ENCODE results near the gene FCER1G. TPM values are rescaled to one million over a fixed set of nuclear protein-coding genes. Genes with fewer than 3 reads are reported as not detected.

The FCER1G gene
- not detected for polyA plus RNA-seq (2012; ENCODE audit: insufficient read depth, insufficient read length, low read depth)

DNA sequence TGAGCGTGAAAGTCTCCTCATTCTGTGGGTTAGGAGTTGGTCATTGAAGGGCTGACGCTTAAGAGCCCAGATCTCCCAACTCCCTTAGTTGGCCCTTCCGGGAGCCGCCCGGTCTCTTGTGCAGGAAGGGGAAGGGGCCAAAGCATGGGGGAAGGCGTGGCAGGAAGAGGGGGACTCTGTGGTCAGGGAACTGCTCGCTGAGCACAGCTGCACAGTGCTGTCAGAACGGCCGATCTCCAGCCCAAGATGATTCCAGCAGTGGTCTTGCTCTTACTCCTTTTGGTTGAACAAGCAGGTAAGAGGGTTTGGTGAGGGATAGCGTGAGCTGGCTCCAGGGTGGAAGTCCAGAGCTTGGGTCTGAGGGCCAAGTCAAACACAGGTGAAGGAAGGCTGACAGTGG is at the start of gene FCER1G:
Gene FCER1G (plus strand): TSS at position 220 of the 400 bp plus-strand sequence. CDS start 27 bp downstream, at position 247.
- DNase-seq = no peak
- TF ChIP-seq, protein P1, sequence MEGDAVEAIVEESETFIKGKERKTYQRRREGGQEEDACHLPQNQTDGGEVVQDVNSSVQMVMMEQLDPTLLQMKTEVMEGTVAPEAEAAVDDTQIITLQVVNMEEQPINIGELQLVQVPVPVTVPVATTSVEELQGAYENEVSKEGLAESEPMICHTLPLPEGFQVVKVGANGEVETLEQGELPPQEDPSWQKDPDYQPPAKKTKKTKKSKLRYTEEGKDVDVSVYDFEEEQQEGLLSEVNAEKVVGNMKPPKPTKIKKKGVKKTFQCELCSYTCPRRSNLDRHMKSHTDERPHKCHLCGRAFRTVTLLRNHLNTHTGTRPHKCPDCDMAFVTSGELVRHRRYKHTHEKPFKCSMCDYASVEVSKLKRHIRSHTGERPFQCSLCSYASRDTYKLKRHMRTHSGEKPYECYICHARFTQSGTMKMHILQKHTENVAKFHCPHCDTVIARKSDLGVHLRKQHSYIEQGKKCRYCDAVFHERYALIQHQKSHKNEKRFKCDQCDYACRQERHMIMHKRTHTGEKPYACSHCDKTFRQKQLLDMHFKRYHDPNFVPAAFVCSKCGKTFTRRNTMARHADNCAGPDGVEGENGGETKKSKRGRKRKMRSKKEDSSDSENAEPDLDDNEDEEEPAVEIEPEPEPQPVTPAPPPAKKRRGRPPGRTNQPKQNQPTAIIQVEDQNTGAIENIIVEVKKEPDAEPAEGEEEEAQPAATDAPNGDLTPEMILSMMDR (IDR thresholded peaks at IDR 0.05; ENCODE audit: low read depth, low read length) = no peak
- peaks cover 42% of the 10 kb centered on the region for H3K36me3 ChIP-seq
- H3K27me3 ChIP-seq = no peaks in the 10 kb centered on the region
- no peaks in the 10 kb centered on the region for H3K4me1 ChIP-seq
- no peak within 1 kb of the TSS for H3K4me3 ChIP-seq (ENCODE audit: low read depth, low read length)
- no peaks in the 10 kb centered on the region for H3K9me3 ChIP-seq

DNA sequence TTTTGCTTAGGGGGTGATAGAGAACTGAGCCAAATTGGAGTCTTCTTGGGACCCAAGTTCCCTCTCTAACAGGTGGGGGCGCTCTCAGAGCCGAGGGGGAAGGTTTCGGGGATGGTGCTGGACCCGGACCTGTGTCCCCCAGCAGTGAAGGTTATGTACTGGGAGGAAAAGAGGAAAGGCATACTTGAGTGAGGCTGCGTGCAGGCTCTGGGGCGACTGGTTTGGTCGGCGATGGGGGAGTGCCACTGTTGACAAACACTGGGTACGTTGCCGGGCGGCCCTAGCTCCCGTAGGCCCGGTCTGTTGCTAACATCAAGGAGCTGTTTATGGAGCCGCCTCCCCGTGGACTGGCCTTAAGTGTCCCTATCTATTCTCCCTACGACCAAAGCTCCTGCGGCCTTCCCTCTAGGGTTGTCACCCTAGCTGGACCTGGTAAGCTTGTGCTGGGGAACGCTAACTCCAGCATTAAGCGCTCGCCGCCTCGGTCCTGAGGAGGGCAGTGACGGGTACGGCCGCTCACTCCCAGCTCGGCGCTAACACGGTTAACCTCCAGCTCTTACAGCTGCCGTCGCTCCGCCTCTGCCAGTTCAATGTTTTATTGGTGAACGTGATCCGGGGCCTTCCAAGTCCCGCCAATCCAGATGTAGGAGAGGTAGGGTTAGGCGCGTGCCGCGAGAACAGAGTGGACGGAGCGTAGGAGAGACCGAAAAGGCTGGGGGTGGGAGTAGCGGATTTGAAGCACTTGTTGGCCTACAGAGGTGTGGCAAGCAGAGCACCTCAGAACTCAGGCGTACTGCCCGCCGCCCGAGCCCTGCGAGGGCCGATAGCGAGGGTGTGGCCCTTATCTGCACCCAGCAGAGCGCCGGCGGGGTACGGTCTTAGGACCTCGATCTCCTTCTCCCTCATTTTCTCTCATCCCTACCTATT is 49.1 kb upstream of the FCER1G start, which contains the start of gene PPOX:
Gene PPOX (plus strand): TSS at position 685 of the 927 bp plus-strand sequence. CDS start 422 bp downstream, outside the sequence.
- H3K36me3 ChIP-seq = peaks cover 7% of the 10 kb centered on the region
- peak within 1 kb of the TSS; percentile 84 for H3K4me3 ChIP-seq (ENCODE audit: low read depth, low read length)
- no peaks in the 10 kb centered on the region for H3K9me3 ChIP-seq
- no peaks in the 10 kb centered on the region for H3K27me3 ChIP-seq
- TF ChIP-seq, protein P1 (IDR thresholded peaks at IDR 0.05; ENCODE audit: low read depth, low read length) = peak; percentile 72
- peak; percentile 96 for DNase-seq
- no peaks in the 10 kb centered on the region for H3K4me1 ChIP-seq

DNA sequence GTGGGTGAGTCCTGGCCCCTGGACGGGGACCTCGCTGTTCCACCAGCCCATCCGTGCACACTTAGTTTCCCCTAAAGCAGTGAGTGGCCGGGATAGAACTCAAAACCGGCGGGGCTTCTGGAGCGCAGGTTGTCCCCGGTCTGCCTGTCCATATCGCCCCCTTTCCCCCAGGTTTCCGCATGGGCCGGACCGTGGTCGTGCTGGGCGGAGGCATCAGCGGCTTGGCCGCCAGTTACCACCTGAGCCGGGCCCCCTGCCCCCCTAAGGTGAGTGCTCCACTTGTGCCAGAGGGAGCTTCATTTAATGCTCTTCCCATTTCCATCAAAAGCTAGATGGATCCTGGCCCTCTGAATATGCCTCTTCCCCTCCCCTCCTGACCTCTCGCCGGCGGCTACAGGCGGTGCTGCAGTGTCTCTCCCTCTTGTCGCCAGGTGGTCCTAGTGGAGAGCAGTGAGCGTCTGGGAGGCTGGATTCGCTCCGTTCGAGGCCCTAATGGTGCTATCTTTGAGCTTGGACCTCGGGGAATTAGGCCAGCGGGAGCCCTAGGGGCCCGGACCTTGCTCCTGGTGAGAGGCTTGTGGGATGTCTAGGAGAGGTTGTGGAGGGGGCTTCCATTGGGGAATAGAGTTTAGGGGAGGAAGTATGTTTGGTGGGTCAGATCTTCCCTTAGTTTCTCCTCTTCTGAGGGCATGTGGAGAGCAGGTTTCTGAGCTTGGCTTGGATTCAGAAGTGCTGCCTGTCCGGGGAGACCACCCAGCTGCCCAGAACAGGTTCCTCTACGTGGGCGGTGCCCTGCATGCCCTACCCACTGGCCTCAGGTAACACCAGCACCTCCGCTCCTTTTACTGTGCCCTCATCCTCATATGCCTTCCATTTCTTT is 48.2 kb upstream of the FCER1G start:
- TF ChIP-seq, protein P1 (IDR thresholded peaks at IDR 0.05; ENCODE audit: low read depth, low read length) = no peak
- no peaks in the 10 kb centered on the region for H3K9me3 ChIP-seq
- H3K4me3 ChIP-seq (ENCODE audit: low read depth, low read length) = peak overlapping the region; percentile 84
- peaks cover 16% of the 10 kb centered on the region for H3K36me3 ChIP-seq
- no peaks in the 10 kb centered on the region for H3K27me3 ChIP-seq
- H3K4me1 ChIP-seq = no peaks in the 10 kb centered on the region
- peak; percentile 48 for DNase-seq

DNA sequence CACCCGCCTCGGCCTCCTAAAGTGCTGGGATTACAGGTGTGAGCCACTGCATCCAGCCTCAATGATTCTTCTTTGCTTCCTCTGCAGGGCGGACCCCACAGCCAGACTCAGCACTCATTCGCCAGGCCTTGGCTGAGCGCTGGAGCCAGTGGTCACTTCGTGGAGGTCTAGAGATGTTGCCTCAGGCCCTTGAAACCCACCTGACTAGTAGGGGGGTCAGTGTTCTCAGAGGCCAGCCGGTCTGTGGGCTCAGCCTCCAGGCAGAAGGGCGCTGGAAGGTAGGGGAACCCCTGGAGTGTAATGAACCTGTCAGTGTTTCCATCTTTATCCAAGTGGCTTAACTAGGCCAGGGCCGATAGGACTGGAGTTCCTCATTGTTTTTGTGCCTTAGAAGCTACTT is 46.2 kb upstream of the FCER1G start:
- Histone ChIP-seq H3K4me1 (no peaks in the 10 kb centered on the region), H3K27me3 (no peaks in the 10 kb centered on the region), H3K4me3 (ENCODE audit: low read depth, low read length) (no peak overlapping the region), H3K36me3 (peaks cover 35% of the 10 kb centered on the region), H3K9me3 (no peaks in the 10 kb centered on the region)
- TF ChIP-seq, protein P1 (IDR thresholded peaks at IDR 0.05; ENCODE audit: low read depth, low read length) = no peak
- DNase-seq = no peak

DNA sequence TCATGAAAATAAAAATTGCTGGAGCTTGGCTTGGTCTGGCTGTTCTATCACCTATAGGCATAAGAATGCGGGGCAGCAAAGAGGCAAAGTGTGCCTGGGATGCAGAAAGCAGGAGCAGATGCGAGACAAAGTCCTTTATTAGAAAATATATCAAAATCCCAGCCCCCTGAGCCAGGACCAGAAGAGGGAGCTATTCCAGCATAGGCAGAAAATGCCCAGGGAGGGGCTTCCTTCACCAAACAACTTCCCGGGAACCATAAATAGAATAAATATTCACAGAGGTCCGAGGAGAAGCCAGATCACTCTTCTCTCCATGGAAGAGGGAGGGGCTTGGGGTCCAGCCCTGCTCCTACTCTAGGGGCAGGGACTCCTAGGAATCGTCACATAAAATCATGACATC is 43.9 kb upstream of the FCER1G start:
- TF ChIP-seq, protein P1 (IDR thresholded peaks at IDR 0.05; ENCODE audit: low read depth, low read length) = peak; percentile 31; the same call in 1 of the 2 replicates
- Histone ChIP-seq H3K9me3 (no peaks in the 10 kb centered on the region), H3K4me1 (no peaks in the 10 kb centered on the region), H3K4me3 (ENCODE audit: low read depth, low read length) (no peak overlapping the region), H3K36me3 (peaks cover 49% of the 10 kb centered on the region), H3K27me3 (no peaks in the 10 kb centered on the region)
- DNase-seq = no peak
